NCI-H345 treated with DMSO at 0.1 percent for 48 hours (cell line): ENCODE measurements around the gene MESP1.

Source experiments
- DNase-seq: peaks from one replicate; lab custom pipeline; 2025; ENCODE audit not compliant: unreplicated experiment; lab: John Stamatoyannopoulos, UW

The MESP1 gene

GRCh38 chr15:89732451-89733172, 18.4 kb downstream of the MESP1 start:
- no peak for DNase-seq

- DNase-seq = no peak
Measured at GRCh38 chr15:89731275-89731674, 19.8 kb downstream of the MESP1 start.

GRCh38 chr15:89728254-89728653, 22.8 kb downstream of the MESP1 start:
- DNase-seq = no peak

GRCh38 chr15:89725064-89725463, 26.0 kb downstream of the MESP1 start:
- no peak for DNase-seq

GRCh38 chr15:89724621-89725020, 26.4 kb downstream of the MESP1 start:
- no peak for DNase-seq

- no peak for DNase-seq
Measured at GRCh38 chr15:89723031-89723430, 28.0 kb downstream of the MESP1 start.

- DNase-seq = no peak
Measured at GRCh38 chr15:89714775-89715174, 36.3 kb downstream of the MESP1 start.

- DNase-seq = no peak
Measured at GRCh38 chr15:89707577-89707976, 43.5 kb downstream of the MESP1 start.

GRCh38 chr15:89704411-89704810, 46.6 kb downstream of the MESP1 start:
- no peak for DNase-seq
